GM12801 (cell line): ENCODE results near the gene DNAH12.

Experiments used
- CTCF ChIP-seq: IDR thresholded peaks from one replicate; pipeline ENCODE4 v1.5.1; 2011; ENCODE audit warnings: control low read depth; ENCODE audit not compliant: insufficient read length; ENCODE audit errors: extremely low read depth

Gene DNAH12

DNA sequence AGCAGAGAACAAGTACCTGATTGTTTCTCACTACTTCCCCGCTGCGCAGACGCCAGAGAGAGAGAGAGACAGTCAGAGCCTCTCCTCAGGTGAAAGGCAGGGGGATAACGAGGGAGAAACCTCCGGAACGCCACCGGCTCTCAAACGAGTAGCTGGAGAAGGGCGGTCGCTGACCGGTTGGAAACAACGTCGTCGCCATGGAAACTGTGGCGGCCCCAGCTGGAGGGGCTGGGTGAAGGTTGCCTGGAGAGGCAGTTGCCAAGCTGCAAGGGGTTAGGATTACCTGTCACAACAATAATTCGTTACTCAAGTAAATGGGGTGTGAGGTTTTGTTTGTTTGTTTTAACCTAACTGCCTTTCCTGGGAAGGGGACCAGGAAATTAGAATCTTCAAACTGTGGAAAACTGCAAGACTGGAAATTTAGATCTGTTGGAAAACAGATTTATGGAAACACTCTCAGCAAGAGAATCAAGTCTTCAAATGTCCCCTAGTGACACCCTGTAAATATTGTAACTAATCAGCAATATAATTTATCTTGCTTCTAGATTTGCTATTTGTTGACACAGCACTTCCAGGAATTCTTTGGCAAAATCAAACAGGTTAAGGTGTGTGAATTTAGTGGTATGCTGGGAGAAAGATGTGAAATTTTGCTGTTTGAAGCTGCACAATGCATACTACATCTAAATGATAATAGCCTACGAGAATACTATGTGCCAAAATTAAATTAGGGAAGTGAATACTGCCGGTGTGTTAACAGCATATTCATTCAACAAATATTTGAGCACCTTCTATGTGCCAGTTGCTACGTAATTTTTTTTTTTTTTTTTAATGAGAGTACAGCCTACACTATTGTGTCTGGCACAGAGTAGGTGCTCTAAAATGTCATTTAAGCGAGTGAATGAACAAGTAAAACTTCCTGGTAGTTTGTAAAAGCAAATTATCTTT, at the start of gene DNAH12:
Gene DNAH12, minus strand, starts transcription at position 164 of the 945 bp plus-strand sequence. CDS start 1,474 bp downstream, outside the sequence.
- no peak for TF ChIP-seq CTCF

- no peak for TF ChIP-seq CTCF
Observed at GRCh38 chr3:57592306-57592705, 48.2 kb upstream of the DNAH12 start.

- TF ChIP-seq CTCF = no peak
Observed at GRCh38 chr3:57587905-57588304, 43.8 kb upstream of the DNAH12 start.

DNA sequence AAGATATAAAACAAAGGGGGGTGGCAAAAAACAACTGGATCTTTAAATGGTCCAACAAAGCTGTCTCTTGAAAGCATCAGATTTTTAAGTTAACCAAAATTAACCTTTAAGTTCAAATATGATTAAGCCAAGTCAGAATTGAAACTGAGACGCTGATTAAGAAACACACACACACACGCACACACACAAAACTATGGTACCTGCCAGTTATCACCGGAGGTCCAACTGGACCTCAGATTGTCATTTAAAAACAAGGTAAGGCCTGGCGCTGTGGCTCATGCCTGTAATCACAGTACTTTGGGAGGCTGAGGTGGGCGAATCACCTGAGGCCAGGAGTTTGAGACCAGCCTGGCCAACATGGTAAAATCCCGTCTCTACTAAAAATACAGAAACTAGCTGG, 42.6 kb upstream of the DNAH12 start:
- TF ChIP-seq CTCF = no peak

DNA sequence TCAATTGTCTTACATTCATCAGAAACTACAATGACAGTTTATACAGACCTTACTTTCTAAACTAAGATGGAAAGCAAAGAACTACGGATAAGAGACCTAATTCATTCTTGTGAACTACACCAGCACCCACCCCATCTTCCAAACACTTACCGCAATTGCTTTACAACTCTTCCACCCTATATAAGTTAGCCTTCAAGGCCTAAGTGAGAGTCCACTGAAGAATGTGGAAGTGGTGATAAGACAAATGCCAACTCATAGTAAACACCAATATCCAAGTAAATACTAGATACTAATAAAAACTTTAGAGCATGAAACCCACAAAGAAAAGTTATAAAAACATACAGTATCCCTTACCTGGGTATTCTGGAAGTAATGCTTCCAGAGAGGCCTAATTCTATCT, 39.4 kb upstream of the DNAH12 start:
- TF ChIP-seq CTCF = no peak

DNA sequence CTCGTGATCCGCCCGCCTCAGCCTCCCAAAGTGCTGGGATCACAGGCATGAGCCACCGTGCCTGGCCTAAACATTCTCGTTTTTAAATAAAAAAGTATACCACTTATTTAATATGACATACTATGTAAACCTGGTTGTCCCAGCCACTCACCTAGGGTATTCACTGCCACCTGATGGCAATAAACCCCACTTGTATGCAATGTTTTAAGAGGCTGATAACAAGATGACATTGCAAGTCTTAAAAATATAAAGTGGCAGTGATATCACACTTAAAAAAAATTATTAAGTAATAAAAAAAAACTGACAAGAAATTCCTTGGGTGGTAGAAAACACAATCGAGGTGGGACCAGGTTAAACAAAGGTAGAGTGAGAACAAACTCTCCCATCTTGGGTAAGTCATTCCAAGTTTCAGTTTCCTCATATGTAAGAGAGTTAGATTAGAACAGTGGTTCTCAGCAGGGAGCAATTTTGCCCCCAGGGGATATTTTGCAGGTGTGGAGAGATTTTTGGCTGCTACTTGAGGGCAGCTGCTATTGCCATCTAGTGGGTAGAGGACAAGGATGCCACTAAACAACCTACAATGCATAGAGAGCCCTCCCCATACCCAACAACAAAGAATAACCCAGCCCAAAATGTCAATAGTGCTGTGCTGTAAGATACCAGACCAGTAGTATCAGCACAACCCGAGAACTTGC, 38.5 kb upstream of the DNAH12 start:
- TF ChIP-seq CTCF = no peak

GRCh38 chr3:57577801-57578200, 33.7 kb upstream of the DNAH12 start:
- no peak for TF ChIP-seq CTCF
